Suprapubic skin (tissue), 4 donors: ENCODE results near the gene CORO1C. TPM values are rescaled to one million over a fixed set of nuclear protein-coding genes. Genes with fewer than 3 reads are reported as not detected.
A peak's percentile ranks its signal among the peaks of the same experiment; 100 is the strongest.

Source experiments
- DNase-seq, 2 donors: peaks; one replicate each; pipeline ENCODE4 v3.0.0-alpha.2; 2019; ENCODE audit warnings: low spot score in 2 of 2
- H3K27ac ChIP-seq: fragments of 200-600 bp; sonication (generic); one replicate; pipeline ENCODE4 v1.5.1; 2019
- H3K27me3 ChIP-seq: fragments of 200-600 bp; sonication (generic); one replicate; pipeline ENCODE4 v1.5.1; 2019
- H3K36me3 ChIP-seq: fragments of 200-600 bp; sonication (generic); one replicate; pipeline ENCODE4 v1.5.1; 2019
- H3K4me1 ChIP-seq: fragments of 200-600 bp; sonication (generic); one replicate; pipeline ENCODE4 v1.5.1; 2019
- H3K4me3 ChIP-seq: fragments of 200-600 bp; sonication (generic); one replicate; pipeline ENCODE4 v1.5.1; 2019; ENCODE audit warnings: mild to moderate bottlenecking
- H3K9me3 ChIP-seq: fragments of 200-600 bp; sonication (generic); one replicate; pipeline ENCODE4 v1.5.1; 2019
- EP300 ChIP-seq: sonication (generic); formaldehyde crosslinking; IDR thresholded peaks from one replicate; pipeline ENCODE4 v1.6.1; 2017; ENCODE audit warnings: antibody characterized with exemption
- POLR2A ChIP-seq, 2 donors: fragments of 450-650 bp; IDR thresholded peaks; one replicate each; pipeline ENCODE4 v1.6.1; 2017; ENCODE audit warnings: antibody characterized with exemption in 2 of 2, mild to moderate bottlenecking in 2 of 2, moderate library complexity in 2 of 2
- POLR2AphosphoS5 ChIP-seq, 3 donors: sonication (generic); formaldehyde crosslinking; IDR thresholded peaks; one replicate each; pipeline ENCODE4 v1.6.1; 2017; ENCODE audit warnings: antibody characterized with exemption in 3 of 3
- WGBS: methylation state at CpG from one replicate; pipeline ENCODE4 v1.1.5; 2018; 5-methylcytosine and 5-hydroxymethylcytosine counted together
- total RNA-seq, 4 donors: library from RNA; depleted of rRNA; stranded (reverse); fragments of >200 nt; gene quantifications; one replicate each; pipeline ENCODE4 v1.1.0, GENCODE V29; 2016
- TF ChIP-seq, protein P1 (sequence below), 2 donors: fragments of 200-600 bp in 1 of 2; fragments of 450-650 bp in 1 of 2; sonication (generic) in 1 of 2; IDR thresholded peaks; one replicate each; pipeline ENCODE4 v1.5.1; 2016 to 2019; ENCODE audit warnings: antibody characterized with exemption in 2 of 2, mild to moderate bottlenecking in 1 of 2, moderate library complexity in 1 of 2

Gene CORO1C
- total RNA-seq, 4 donors from 2014 or later = 117 to 175 (median 142) TPM

GRCh38 chr12:108630481-108631207 lies 100.7 kb downstream of the CORO1C start:
- no peaks in the 10 kb centered on the region for H3K36me3 ChIP-seq
- no peaks in the 10 kb centered on the region for H3K9me3 ChIP-seq
- peak overlapping the region; percentile 61 for H3K27ac ChIP-seq
- H3K4me1 ChIP-seq = peaks cover 40% of the 10 kb centered on the region
- peaks cover 5% of the 10 kb centered on the region for H3K27me3 ChIP-seq
- DNase-seq = no peak
- no peak overlapping the region for H3K4me3 ChIP-seq
- TF ChIP-seq EP300 (no peak), POLR2A (IDR thresholded peaks at IDR 0.05) (no peak), POLR2AphosphoS5 (IDR thresholded peaks at IDR 0.05) (no peak)
- TF ChIP-seq, protein P1, sequence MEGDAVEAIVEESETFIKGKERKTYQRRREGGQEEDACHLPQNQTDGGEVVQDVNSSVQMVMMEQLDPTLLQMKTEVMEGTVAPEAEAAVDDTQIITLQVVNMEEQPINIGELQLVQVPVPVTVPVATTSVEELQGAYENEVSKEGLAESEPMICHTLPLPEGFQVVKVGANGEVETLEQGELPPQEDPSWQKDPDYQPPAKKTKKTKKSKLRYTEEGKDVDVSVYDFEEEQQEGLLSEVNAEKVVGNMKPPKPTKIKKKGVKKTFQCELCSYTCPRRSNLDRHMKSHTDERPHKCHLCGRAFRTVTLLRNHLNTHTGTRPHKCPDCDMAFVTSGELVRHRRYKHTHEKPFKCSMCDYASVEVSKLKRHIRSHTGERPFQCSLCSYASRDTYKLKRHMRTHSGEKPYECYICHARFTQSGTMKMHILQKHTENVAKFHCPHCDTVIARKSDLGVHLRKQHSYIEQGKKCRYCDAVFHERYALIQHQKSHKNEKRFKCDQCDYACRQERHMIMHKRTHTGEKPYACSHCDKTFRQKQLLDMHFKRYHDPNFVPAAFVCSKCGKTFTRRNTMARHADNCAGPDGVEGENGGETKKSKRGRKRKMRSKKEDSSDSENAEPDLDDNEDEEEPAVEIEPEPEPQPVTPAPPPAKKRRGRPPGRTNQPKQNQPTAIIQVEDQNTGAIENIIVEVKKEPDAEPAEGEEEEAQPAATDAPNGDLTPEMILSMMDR (IDR thresholded peaks at IDR 0.05) = no peak
- WGBS = 49% methylated on average over 9 of the region's 9 CpGs

DNA sequence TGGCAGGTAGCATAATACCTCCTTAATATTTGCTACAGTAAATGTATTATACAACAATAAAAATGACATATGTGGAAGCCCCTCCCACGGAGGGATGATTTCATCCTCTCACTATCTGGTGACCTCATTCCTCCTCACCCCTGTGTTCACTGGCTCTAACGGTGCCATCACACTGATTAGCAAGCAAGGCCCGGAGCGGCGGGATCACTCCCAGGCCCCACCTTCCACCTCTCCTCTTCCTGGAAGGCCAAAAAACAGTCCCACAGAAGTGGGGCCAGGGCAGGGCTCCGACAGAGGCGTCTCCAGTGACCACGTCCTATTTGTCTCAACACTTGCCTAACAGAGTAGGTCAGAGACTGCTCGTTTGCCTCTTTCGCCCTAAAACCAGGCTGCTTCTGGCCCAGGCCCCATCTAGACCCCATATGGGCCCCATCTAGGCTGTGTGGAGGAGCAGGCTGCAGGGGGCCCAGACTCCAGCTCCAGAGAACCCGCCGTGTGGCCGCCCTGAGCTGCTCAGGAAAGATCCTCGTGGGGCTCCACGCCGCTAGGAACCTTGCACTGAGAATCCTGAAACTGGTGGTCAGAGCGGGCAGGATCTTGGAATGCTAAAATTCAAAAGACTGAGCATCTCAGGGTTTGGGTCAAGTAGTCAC lies 101.4 kb downstream of the CORO1C start:
- TF ChIP-seq, protein P1 (IDR thresholded peaks at IDR 0.05) = no peak
- TF ChIP-seq POLR2A (IDR thresholded peaks at IDR 0.05) = no peak
- no peak for TF ChIP-seq POLR2AphosphoS5 (IDR thresholded peaks at IDR 0.05)
- no peak for TF ChIP-seq EP300
- Histone ChIP-seq H3K4me1 (peaks cover 39% of the 10 kb centered on the region), H3K36me3 (no peaks in the 10 kb centered on the region), H3K9me3 (no peaks in the 10 kb centered on the region), H3K4me3 (no peak overlapping the region), H3K27me3 (peaks cover 5% of the 10 kb centered on the region), H3K27ac (peak overlapping the region; percentile 68)
- no peak for DNase-seq
- WGBS = 46% methylated on average over 15 of the region's 17 CpGs

DNA sequence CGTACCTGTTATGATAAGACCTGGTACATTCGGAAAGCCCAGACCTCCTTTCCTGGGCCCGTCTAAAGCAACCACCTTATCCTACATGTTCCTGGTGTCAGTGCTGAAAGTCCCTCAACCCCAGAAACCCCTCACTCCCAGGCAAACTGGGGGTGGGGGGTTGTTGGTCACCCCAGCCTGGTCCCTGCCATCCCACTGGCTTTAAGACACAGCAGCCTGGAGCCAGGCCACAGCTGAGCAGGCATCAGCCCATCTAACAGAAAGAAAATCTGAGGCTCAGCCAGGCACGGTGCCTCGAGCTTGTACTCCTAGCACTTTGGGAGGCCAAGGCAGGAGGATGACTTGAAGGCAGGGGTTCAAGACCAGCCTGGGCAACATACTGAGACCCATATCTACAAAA lies 102.2 kb downstream of the CORO1C start:
- Histone ChIP-seq H3K4me1 (peaks cover 39% of the 10 kb centered on the region), H3K27me3 (no peaks in the 10 kb centered on the region), H3K27ac (peak overlapping the region; percentile 68), H3K9me3 (no peaks in the 10 kb centered on the region), H3K4me3 (peak overlapping the region; percentile 16), H3K36me3 (no peaks in the 10 kb centered on the region)
- WGBS = 82% methylated on average over 5 of the region's 5 CpGs
- no peak for TF ChIP-seq POLR2A (IDR thresholded peaks at IDR 0.05)
- TF ChIP-seq POLR2AphosphoS5 (IDR thresholded peaks at IDR 0.05) = no peak
- no peak for TF ChIP-seq EP300
- TF ChIP-seq, protein P1 (IDR thresholded peaks at IDR 0.05) = no peak
- no peak for DNase-seq

- Histone ChIP-seq H3K4me1 (peaks cover 39% of the 10 kb centered on the region), H3K36me3 (no peaks in the 10 kb centered on the region), H3K9me3 (no peaks in the 10 kb centered on the region), H3K4me3 (no peak overlapping the region), H3K27ac (peak overlapping the region; percentile 12), H3K27me3 (no peaks in the 10 kb centered on the region)
- no peak for DNase-seq
- 87% methylated on average over 8 of the region's 8 CpGs for WGBS
- no peak for TF ChIP-seq POLR2A (IDR thresholded peaks at IDR 0.05)
- TF ChIP-seq, protein P1 (IDR thresholded peaks at IDR 0.05) = no peak
- TF ChIP-seq EP300 = no peak
- no peak for TF ChIP-seq POLR2AphosphoS5 (IDR thresholded peaks at IDR 0.05)
These were observed 104.0 kb downstream of the CORO1C start for GRCh38 chr12:108627134-108627920.

GRCh38 chr12:108625228-108625627 lies 106.1 kb downstream of the CORO1C start:
- no peak overlapping the region for H3K4me3 ChIP-seq
- WGBS = 70% methylated on average over 3 of the region's 3 CpGs
- H3K36me3 ChIP-seq = no peaks in the 10 kb centered on the region
- H3K4me1 ChIP-seq = peaks cover 28% of the 10 kb centered on the region
- no peak overlapping the region for H3K27ac ChIP-seq
- no peaks in the 10 kb centered on the region for H3K27me3 ChIP-seq
- TF ChIP-seq EP300 = no peak
- H3K9me3 ChIP-seq = no peaks in the 10 kb centered on the region
- no peak for DNase-seq
